Activated CD8-positive, alpha-beta T cell treated with anti-CD3 and anti-CD28 coated beads for 36 hours (primary cell): ENCODE measurements around the gene PPP1R3G. TPM values are rescaled to one million over a fixed set of nuclear protein-coding genes. Genes with fewer than 3 reads are reported as not detected.

Experiments
- ATAC-seq: fragments of 200-7000 bp; cut with Tn5 transposase; one replicate; pipeline ENCODE4 v1.10.0; 2021; ENCODE audit warnings: mild to moderate bottlenecking, moderate library complexity
- CTCF ChIA-PET: fragments of 350-600 bp; sonication (Branson Sonifier 250); formaldehyde crosslinking; loops from one replicate; lab custom pipeline; 2021; ENCODE audit warnings: antibody characterized with exemption; lab: Charles Lee
- POLR2A ChIA-PET: fragments of 350-600 bp; sonication (Branson Sonifier 250); formaldehyde crosslinking; loops from one replicate; lab custom pipeline; 2021; ENCODE audit warnings: antibody characterized with exemption; lab: Charles Lee
- DNase-seq: peaks from one replicate; pipeline ENCODE4 v3.0.0-alpha.2; 2020
- H3K27ac Mint-ChIP-seq: one replicate; pipeline ENCODE4 v1.8.0; 2021; ENCODE audit warnings: mild to moderate bottlenecking, mixed read lengths
- H3K27me3 Mint-ChIP-seq: one replicate; pipeline ENCODE4 v1.8.0; 2021; ENCODE audit warnings: mixed read lengths
- H3K36me3 Mint-ChIP-seq: one replicate; pipeline ENCODE4 v1.8.0; 2021; ENCODE audit warnings: low read depth, mixed read lengths
- H3K4me1 Mint-ChIP-seq: one replicate; pipeline ENCODE4 v1.8.0; 2021; ENCODE audit warnings: low read depth, mixed read lengths
- H3K4me3 Mint-ChIP-seq: one replicate; pipeline ENCODE4 v1.8.0; 2021; ENCODE audit warnings: mild to moderate bottlenecking, moderate library complexity, mixed read lengths
- H3K9me3 Mint-ChIP-seq: one replicate; pipeline ENCODE4 v1.8.0; 2021; ENCODE audit warnings: mixed read lengths
- CTCF ChIP-seq: fragments of 200-600 bp; IDR thresholded peaks from one replicate; pipeline ENCODE4 v1.8.0; 2022; ENCODE audit warnings: antibody characterized with exemption, mild to moderate bottlenecking
- intact Hi-C: fragments of 100-400 bp; cut with micrococcal nuclease; formaldehyde crosslinking; loops from one replicate; pipeline ENCODE4 v1.10.0; 2022
- total RNA-seq, 2 experiments: library from RNA; stranded (reverse); gene quantifications; one replicate each; pipeline ENCODE4 v1.2.3, GENCODE V29; 2021

The PPP1R3G gene
- total RNA-seq, 2 experiments from 2014 or later: 0.14 to 0.16 TPM

- Mint-ChIP-seq H3K27me3 (no peaks in the 10 kb centered on the region), H3K9me3 (no peaks in the 10 kb centered on the region), H3K4me3 (no peak overlapping the region), H3K36me3 (peaks cover 7% of the 10 kb centered on the region), H3K4me1 (no peaks in the 10 kb centered on the region), H3K27ac (no peak overlapping the region)
- no peak for TF ChIP-seq CTCF
- no peak for DNase-seq
- ChIA-PET CTCF (no interaction called here), POLR2A (no interaction called here)
- no peak for ATAC-seq
- intact Hi-C loops: no loop called here
Observed at GRCh38 chr6:5045416-5045815, 39.7 kb upstream of the PPP1R3G start.

DNA sequence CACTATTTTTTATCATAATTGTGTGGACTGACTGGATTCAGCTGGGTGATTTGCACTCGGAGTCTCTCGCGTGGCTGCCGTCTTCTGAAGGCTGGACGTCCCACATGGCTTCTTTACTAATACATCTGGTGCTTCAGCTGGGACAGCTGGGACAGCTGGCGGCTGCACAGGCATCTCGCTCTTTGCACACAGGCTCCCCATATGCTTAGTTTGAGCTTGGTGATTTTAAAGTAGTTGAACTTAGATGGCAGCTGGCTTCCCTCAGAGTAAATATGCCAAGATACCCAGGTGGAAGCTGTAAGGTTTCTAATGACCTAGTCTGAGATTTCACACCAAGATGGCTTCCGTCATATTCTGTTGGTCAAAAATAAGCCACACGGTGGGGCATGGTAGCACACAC, 38.7 kb upstream of the PPP1R3G start:
- POLR2A ChIA-PET: no interaction called here
- ATAC-seq: no peak
- H3K27me3 Mint-ChIP-seq: no peaks in the 10 kb centered on the region
- no peak for DNase-seq
- peaks cover 13% of the 10 kb centered on the region for H3K36me3 Mint-ChIP-seq
- intact Hi-C loops: no loop called here
- no peak overlapping the region for H3K27ac Mint-ChIP-seq
- CTCF ChIA-PET: interaction anchor here (0.9 kb wide), 1 partner anchor 635 kb away, joined by 4 read pairs; no protein-coding TSS in a partner anchor
- H3K4me3 Mint-ChIP-seq: no peak overlapping the region
- no peak for TF ChIP-seq CTCF
- no peaks in the 10 kb centered on the region for H3K4me1 Mint-ChIP-seq
- H3K9me3 Mint-ChIP-seq: peaks cover 7% of the 10 kb centered on the region

- Mint-ChIP-seq H3K36me3 (peaks cover 10% of the 10 kb centered on the region), H3K27me3 (no peaks in the 10 kb centered on the region), H3K27ac (no peak overlapping the region), H3K4me3 (no peak overlapping the region), H3K4me1 (no peaks in the 10 kb centered on the region), H3K9me3 (peaks cover 11% of the 10 kb centered on the region)
- no peak for DNase-seq
- ChIA-PET CTCF (interaction anchor here (1.4 kb wide), 1 partner anchor 19 kb away, joined by 3 read pairs; no protein-coding TSS in a partner anchor), POLR2A (no interaction called here)
- intact Hi-C loops: no loop called here
- no peak for TF ChIP-seq CTCF
- ATAC-seq: no peak
Observed at GRCh38 chr6:5050009-5050408, 35.1 kb upstream of the PPP1R3G start.

DNA sequence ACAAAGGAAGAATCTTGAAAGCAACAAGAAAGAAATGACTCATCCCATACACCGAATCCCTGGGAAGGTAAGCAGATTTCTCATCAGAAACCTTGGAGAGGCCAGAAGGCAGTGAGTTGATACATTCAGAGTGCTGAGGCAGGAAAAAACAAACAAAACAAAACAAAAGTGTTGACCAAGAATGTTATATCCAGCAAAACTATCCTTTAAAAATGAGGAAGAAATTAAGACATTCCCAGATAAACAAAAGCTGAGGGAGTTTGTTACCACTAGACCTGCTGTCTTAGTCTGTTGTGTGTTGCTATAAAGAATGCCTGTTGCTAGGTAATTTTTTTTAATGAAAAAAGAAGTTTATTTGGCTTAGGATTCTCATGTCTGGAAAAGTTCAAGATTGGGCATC, 33.7 kb upstream of the PPP1R3G start:
- ATAC-seq: no peak
- DNase-seq: no peak
- POLR2A ChIA-PET: no interaction called here

DNA sequence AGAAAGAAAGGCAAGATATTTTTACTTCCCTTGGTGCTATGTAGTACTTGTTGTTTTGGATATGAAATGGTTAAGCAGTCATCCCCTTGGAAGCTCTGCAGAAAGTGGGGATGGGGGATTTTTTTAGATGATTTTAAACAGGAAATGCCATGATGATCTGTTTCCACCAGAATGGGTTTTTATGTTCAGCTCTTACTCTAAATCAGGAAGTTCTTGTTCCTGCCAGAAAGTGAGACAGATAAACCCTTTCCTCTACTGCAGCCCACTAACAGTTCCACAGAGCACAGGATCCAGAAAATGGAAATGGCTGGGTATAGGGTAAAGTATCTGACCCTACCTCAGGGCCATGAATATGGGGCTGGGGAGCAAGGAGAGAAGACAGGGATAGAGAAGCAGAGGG, 32.1 kb upstream of the PPP1R3G start:
- Mint-ChIP-seq H3K4me1 (no peaks in the 10 kb centered on the region), H3K36me3 (peaks cover 8% of the 10 kb centered on the region), H3K27me3 (no peaks in the 10 kb centered on the region), H3K27ac (no peak overlapping the region), H3K9me3 (peaks cover 11% of the 10 kb centered on the region), H3K4me3 (no peak overlapping the region)
- intact Hi-C loops: no loop called here
- ChIA-PET POLR2A (no interaction called here), CTCF (no interaction called here)
- TF ChIP-seq CTCF: no peak
- DNase-seq: no peak
- no peak for ATAC-seq

More for the DNA sequence above, 33.7 kb upstream of the PPP1R3G start:
- no peak for TF ChIP-seq CTCF
- Mint-ChIP-seq H3K4me3 (no peak overlapping the region), H3K4me1 (no peaks in the 10 kb centered on the region), H3K27me3 (no peaks in the 10 kb centered on the region), H3K9me3 (peaks cover 11% of the 10 kb centered on the region), H3K36me3 (peaks cover 8% of the 10 kb centered on the region), H3K27ac (no peak overlapping the region)
- CTCF ChIA-PET: interaction anchor here (1.3 to 1.4 kb wide), 2 partner anchors 11 to 21 kb away, joined by 3 read pairs; no protein-coding TSS in a partner anchor
- intact Hi-C loops: no loop called here
